ENCODE results near the gene PLCXD1.
"Not testable (repeated sequence)": the region's sequence is repeated elsewhere in the genome, so short reads cannot be mapped to it uniquely, and the experiment has no call there.

PLCXD1 gene

GRCh38 chrX:258291-259040 lies 22.7 kb upstream of the PLCXD1 start:
- H3K9me3 Mint-ChIP-seq: peaks cover 5% of the 10 kb centered on the region
- no peak overlapping the region for H3K27ac Mint-ChIP-seq
- no peak overlapping the region for H3K4me3 Mint-ChIP-seq
- peaks cover 13% of the 10 kb centered on the region for H3K4me1 Mint-ChIP-seq
- peaks cover 10% of the 10 kb centered on the region for H3K27me3 Mint-ChIP-seq (ENCODE audit: low read depth)
- TF ChIP-seq, protein P1, sequence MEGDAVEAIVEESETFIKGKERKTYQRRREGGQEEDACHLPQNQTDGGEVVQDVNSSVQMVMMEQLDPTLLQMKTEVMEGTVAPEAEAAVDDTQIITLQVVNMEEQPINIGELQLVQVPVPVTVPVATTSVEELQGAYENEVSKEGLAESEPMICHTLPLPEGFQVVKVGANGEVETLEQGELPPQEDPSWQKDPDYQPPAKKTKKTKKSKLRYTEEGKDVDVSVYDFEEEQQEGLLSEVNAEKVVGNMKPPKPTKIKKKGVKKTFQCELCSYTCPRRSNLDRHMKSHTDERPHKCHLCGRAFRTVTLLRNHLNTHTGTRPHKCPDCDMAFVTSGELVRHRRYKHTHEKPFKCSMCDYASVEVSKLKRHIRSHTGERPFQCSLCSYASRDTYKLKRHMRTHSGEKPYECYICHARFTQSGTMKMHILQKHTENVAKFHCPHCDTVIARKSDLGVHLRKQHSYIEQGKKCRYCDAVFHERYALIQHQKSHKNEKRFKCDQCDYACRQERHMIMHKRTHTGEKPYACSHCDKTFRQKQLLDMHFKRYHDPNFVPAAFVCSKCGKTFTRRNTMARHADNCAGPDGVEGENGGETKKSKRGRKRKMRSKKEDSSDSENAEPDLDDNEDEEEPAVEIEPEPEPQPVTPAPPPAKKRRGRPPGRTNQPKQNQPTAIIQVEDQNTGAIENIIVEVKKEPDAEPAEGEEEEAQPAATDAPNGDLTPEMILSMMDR (IDR thresholded peaks at IDR 0.05; ENCODE audit: unreplicated experiment in 3 of 3): no peak
- H3K36me3 Mint-ChIP-seq (ENCODE audit: low read depth): no peaks in the 10 kb centered on the region

GRCh38 chrX:259692-260355 lies 21.4 kb upstream of the PLCXD1 start:
- Mint-ChIP-seq H3K27ac (peak overlapping the region in 1 of 3 experiments; percentile 42), H3K4me3 (no peak overlapping the region)

GRCh38 chrX:261167-261918 lies 19.8 kb upstream of the PLCXD1 start:
- Mint-ChIP-seq H3K4me1 (peaks cover 13% of the 10 kb centered on the region), H3K27ac (peak overlapping the region; percentile 28 to 80 (median 59)), H3K36me3 (ENCODE audit: low read depth) (no peaks in the 10 kb centered on the region), H3K9me3 (no peaks in the 10 kb centered on the region), H3K4me3 (peak overlapping the region in 2 of 3 experiments; percentile 4 to 24), H3K27me3 (ENCODE audit: low read depth) (peaks cover 17% of the 10 kb centered on the region)
- TF ChIP-seq, protein P1 (IDR thresholded peaks at IDR 0.05; ENCODE audit: unreplicated experiment in 3 of 3): peak in 1 of 3 experiments; percentile 11

More at GRCh38 chrX:259692-260355, 21.4 kb upstream of the PLCXD1 start:
- peaks cover 10% of the 10 kb centered on the region for H3K27me3 Mint-ChIP-seq (ENCODE audit: low read depth)
- no peaks in the 10 kb centered on the region for H3K9me3 Mint-ChIP-seq
- no peaks in the 10 kb centered on the region for H3K36me3 Mint-ChIP-seq (ENCODE audit: low read depth)
- TF ChIP-seq, protein P1 (IDR thresholded peaks at IDR 0.05; ENCODE audit: unreplicated experiment in 3 of 3): no peak
- peaks cover 13% of the 10 kb centered on the region for H3K4me1 Mint-ChIP-seq

DNA sequence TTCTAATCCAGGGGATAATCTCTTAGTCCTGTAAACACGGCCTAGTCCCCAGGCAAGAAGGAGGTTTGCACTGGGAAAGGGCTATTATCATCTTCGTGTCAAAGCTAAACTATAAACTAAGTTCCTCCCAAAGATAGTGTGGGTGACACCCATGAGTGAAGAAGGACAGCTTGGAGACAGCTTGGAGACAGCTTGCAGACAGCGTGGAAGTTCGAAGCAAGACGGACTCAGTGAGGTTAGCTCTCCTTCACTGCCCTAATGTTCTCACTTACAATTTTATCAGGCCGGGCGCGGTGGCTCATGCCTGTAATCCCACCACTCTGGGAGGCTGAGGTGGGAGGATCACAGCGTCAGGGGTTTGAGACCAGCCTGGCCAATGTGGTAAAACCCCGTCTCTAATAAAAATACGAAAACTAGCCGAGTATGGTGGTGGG lies 19.2 kb upstream of the PLCXD1 start:
- TF ChIP-seq, protein P1 (IDR thresholded peaks at IDR 0.05; ENCODE audit: unreplicated experiment in 3 of 3): no peak
- H3K27ac Mint-ChIP-seq: peak overlapping the region; percentile 28 to 80 (median 59)
- H3K9me3 Mint-ChIP-seq: no peaks in the 10 kb centered on the region
- H3K4me3 Mint-ChIP-seq: no peak overlapping the region
- H3K27me3 Mint-ChIP-seq (ENCODE audit: low read depth): peaks cover 21% of the 10 kb centered on the region
- no peaks in the 10 kb centered on the region for H3K36me3 Mint-ChIP-seq (ENCODE audit: low read depth)
- H3K4me1 Mint-ChIP-seq: peaks cover 13% of the 10 kb centered on the region

GRCh38 chrX:262381-262909 lies 18.7 kb upstream of the PLCXD1 start:
- peak overlapping the region in 1 of 3 experiments; percentile 80 for H3K27ac Mint-ChIP-seq
- no peak overlapping the region for H3K4me3 Mint-ChIP-seq
- peaks cover 13% of the 10 kb centered on the region for H3K4me1 Mint-ChIP-seq
- peaks cover 21% of the 10 kb centered on the region for H3K27me3 Mint-ChIP-seq (ENCODE audit: low read depth)
- H3K9me3 Mint-ChIP-seq: no peaks in the 10 kb centered on the region
- no peaks in the 10 kb centered on the region for H3K36me3 Mint-ChIP-seq (ENCODE audit: low read depth)
- TF ChIP-seq, protein P1 (IDR thresholded peaks at IDR 0.05; ENCODE audit: unreplicated experiment in 3 of 3): no peak

DNA sequence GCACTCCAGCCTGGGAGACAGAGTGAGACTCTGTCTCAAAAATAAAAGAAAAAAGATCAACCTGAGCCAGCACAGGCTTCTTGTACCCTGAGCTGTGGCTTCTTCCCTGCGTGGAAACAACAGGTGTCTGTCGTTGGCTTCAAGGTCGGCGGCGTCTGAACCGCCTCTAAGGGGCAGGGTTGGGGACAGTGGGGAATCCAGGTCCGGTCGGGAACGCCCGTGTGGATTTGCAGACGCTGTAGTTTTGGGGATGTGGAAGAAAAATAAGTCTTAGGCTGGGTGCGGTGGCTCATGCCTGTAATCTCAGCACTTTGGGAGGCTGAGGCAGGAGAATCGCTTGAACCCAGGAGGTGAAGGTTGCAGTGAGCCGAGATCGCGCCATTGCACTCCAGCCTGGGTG lies 17.2 kb upstream of the PLCXD1 start:
- H3K4me3 Mint-ChIP-seq; H3K27ac Mint-ChIP-seq; H3K36me3 Mint-ChIP-seq (ENCODE audit: low read depth); H3K9me3 Mint-ChIP-seq: not testable (repeated sequence)
- Mint-ChIP-seq H3K27me3 (ENCODE audit: low read depth) (peaks cover 21% of the 10 kb centered on the region), H3K4me1 (peaks cover 13% of the 10 kb centered on the region)

Measured in nephron (organoid).